Measurements from ENCODE around the gene OLFM3. TPM values are rescaled to one million over a fixed set of nuclear protein-coding genes. Genes with fewer than 3 reads are reported as not detected.

Gene OLFM3
- total RNA-seq, 1 donor from 2014 or later, result not detected

GRCh38 chr1:101902199-101902598 lies 94.5 kb downstream of the OLFM3 start:
- Histone ChIP-seq H3K9me3 (replicated peaks) (no peaks in the 10 kb centered on the region), H3K27me3 (ENCODE audit: low read depth) (no peaks in the 10 kb centered on the region), H3K4me1 (no peaks in the 10 kb centered on the region), H3K27ac (replicated peaks) (no peak overlapping the region), H3K4me3 (no peak overlapping the region), H3K36me3 (no peaks in the 10 kb centered on the region)
- TF ChIP-seq CTCF (IDR thresholded peaks at IDR 0.05; ENCODE audit: borderline replicate concordance), result no peak
- intact Hi-C loops (cut with micrococcal nuclease), result no loop called here
- no peak for DNase-seq

GRCh38 chr1:101898137-101898536 lies 98.6 kb downstream of the OLFM3 start:
- Histone ChIP-seq H3K4me3 (no peak overlapping the region), H3K27me3 (ENCODE audit: low read depth) (no peaks in the 10 kb centered on the region), H3K27ac (replicated peaks) (no peak overlapping the region), H3K4me1 (no peaks in the 10 kb centered on the region), H3K9me3 (replicated peaks) (no peaks in the 10 kb centered on the region), H3K36me3 (no peaks in the 10 kb centered on the region)
- no peak for TF ChIP-seq CTCF (IDR thresholded peaks at IDR 0.05; ENCODE audit: borderline replicate concordance)
- intact Hi-C loops (cut with micrococcal nuclease), result no loop called here
- no peak for DNase-seq

- DNase-seq, result no peak
- no peaks in the 10 kb centered on the region for H3K27me3 ChIP-seq (ENCODE audit: low read depth)
- no peaks in the 10 kb centered on the region for H3K4me1 ChIP-seq
- peaks cover 8% of the 10 kb centered on the region for H3K9me3 ChIP-seq (replicated peaks)
- intact Hi-C loops (cut with micrococcal nuclease), result no loop called here
- no peak for TF ChIP-seq CTCF (IDR thresholded peaks at IDR 0.05; ENCODE audit: borderline replicate concordance)
- no peak overlapping the region for H3K4me3 ChIP-seq
- no peak overlapping the region for H3K27ac ChIP-seq (replicated peaks)
- H3K36me3 ChIP-seq, result no peaks in the 10 kb centered on the region
These were observed 112.1 kb downstream of the OLFM3 start for GRCh38 chr1:101884621-101885020.

- no peak overlapping the region for H3K27ac ChIP-seq (replicated peaks)
- no peaks in the 10 kb centered on the region for H3K27me3 ChIP-seq (ENCODE audit: low read depth)
- no peak for DNase-seq
- TF ChIP-seq CTCF (IDR thresholded peaks at IDR 0.05; ENCODE audit: borderline replicate concordance), result no peak
- no peaks in the 10 kb centered on the region for H3K9me3 ChIP-seq (replicated peaks)
- no peaks in the 10 kb centered on the region for H3K4me1 ChIP-seq
- H3K36me3 ChIP-seq, result no peaks in the 10 kb centered on the region
- intact Hi-C loops (cut with micrococcal nuclease), result no loop called here
- H3K4me3 ChIP-seq, result no peak overlapping the region
These were observed 120.8 kb downstream of the OLFM3 start for GRCh38 chr1:101875891-101876290.

- H3K27me3 ChIP-seq (ENCODE audit: low read depth), result no peaks in the 10 kb centered on the region
- no peak for TF ChIP-seq CTCF (IDR thresholded peaks at IDR 0.05; ENCODE audit: borderline replicate concordance)
These were observed 123.1 kb downstream of the OLFM3 start for GRCh38 chr1:101873672-101874071.

GRCh38 chr1:101859941-101860340 lies 136.8 kb downstream of the OLFM3 start:
- Histone ChIP-seq H3K27ac (replicated peaks) (no peak overlapping the region), H3K36me3 (no peaks in the 10 kb centered on the region), H3K4me1 (no peaks in the 10 kb centered on the region), H3K4me3 (no peak overlapping the region), H3K9me3 (replicated peaks) (no peaks in the 10 kb centered on the region), H3K27me3 (ENCODE audit: low read depth) (no peaks in the 10 kb centered on the region)
- intact Hi-C loops (cut with micrococcal nuclease), result no loop called here
- TF ChIP-seq CTCF (IDR thresholded peaks at IDR 0.05; ENCODE audit: borderline replicate concordance), result no peak
- DNase-seq, result no peak

More at GRCh38 chr1:101873672-101874071, 123.1 kb downstream of the OLFM3 start:
- no peak overlapping the region for H3K4me3 ChIP-seq
- H3K4me1 ChIP-seq, result no peaks in the 10 kb centered on the region
- intact Hi-C loops (cut with micrococcal nuclease), result no loop called here
- H3K9me3 ChIP-seq (replicated peaks), result no peaks in the 10 kb centered on the region
- H3K27ac ChIP-seq (replicated peaks), result no peak overlapping the region
- no peaks in the 10 kb centered on the region for H3K36me3 ChIP-seq
- DNase-seq, result no peak

Data from left ventricle myocardium inferior (tissue), 1 donor.